Fibroblast of skin of left biceps (primary cell): ENCODE data around the gene IL1R2.
A peak's percentile ranks its signal among the peaks of the same experiment; 100 is the strongest.

Experiments
- DNase-seq, 2 experiments: peaks; one replicate each; pipeline ENCODE4 v3.0.0-alpha.2; 2013; ENCODE audit warnings: low read depth in 2 of 2

Gene IL1R2

GRCh38 chr2:101991721-101992145 is at the start of gene IL1R2:
IL1R2 (plus strand) TSS chr2:101991960; CDS start chr2:102008576, 16,616 bp downstream.
- DNase-seq: no peak

- DNase-seq: no peak
Observed at GRCh38 chr2:101942851-101943250, 48.9 kb upstream of the IL1R2 start.

- DNase-seq: no peak
Observed at GRCh38 chr2:101946372-101947039, 45.3 kb upstream of the IL1R2 start.

- no peak for DNase-seq
Observed at GRCh38 chr2:101947374-101947773, 44.4 kb upstream of the IL1R2 start.

GRCh38 chr2:101948625-101949155 is 43.1 kb upstream of the IL1R2 start:
- no peak for DNase-seq

- no peak for DNase-seq
Observed at GRCh38 chr2:101949304-101949703, 42.5 kb upstream of the IL1R2 start.

GRCh38 chr2:101951296-101951695 is 40.5 kb upstream of the IL1R2 start:
- DNase-seq: no peak

GRCh38 chr2:101952551-101952950 is 39.2 kb upstream of the IL1R2 start:
- no peak for DNase-seq

GRCh38 chr2:101956465-101957438 is 35.0 kb upstream of the IL1R2 start:
- DNase-seq: no peak

- DNase-seq: no peak
Observed at GRCh38 chr2:101958061-101958460, 33.7 kb upstream of the IL1R2 start.

- DNase-seq: no peak
Observed at GRCh38 chr2:101960819-101961337, 30.9 kb upstream of the IL1R2 start.

- DNase-seq: peak; percentile 86 to 90
Observed at GRCh38 chr2:101961338-101962191, 30.2 kb upstream of the IL1R2 start.

- no peak for DNase-seq
Observed at GRCh38 chr2:101962309-101962708, 29.5 kb upstream of the IL1R2 start.

GRCh38 chr2:101963198-101963597 is 28.6 kb upstream of the IL1R2 start:
- no peak for DNase-seq

GRCh38 chr2:101967826-101968513 is 23.8 kb upstream of the IL1R2 start:
- no peak for DNase-seq

GRCh38 chr2:101969723-101970122 is 22.0 kb upstream of the IL1R2 start:
- DNase-seq: no peak

- DNase-seq: no peak
Observed at GRCh38 chr2:101970901-101971300, 20.9 kb upstream of the IL1R2 start.

- no peak for DNase-seq
Observed at GRCh38 chr2:101971836-101972235, 19.9 kb upstream of the IL1R2 start.

- DNase-seq: peak in 1 of 2 experiments; percentile 40
Observed at GRCh38 chr2:101972621-101973434, 18.9 kb upstream of the IL1R2 start.

- DNase-seq: no peak
Observed at GRCh38 chr2:101974663-101975062, 17.1 kb upstream of the IL1R2 start.
